ENCODE data around the gene CSNK1G3. TPM values are rescaled to one million over a fixed set of nuclear protein-coding genes. Genes with fewer than 3 reads are reported as not detected.

Gene CSNK1G3
- total RNA-seq, 1 experiment from 2014 or later: 42.1 TPM

GRCh38 chr5:123528878-123529277 is 16.9 kb downstream of the CSNK1G3 start:
- Histone ChIP-seq H3K36me3 (replicated peaks; ENCODE audit: control insufficient read depth, insufficient read depth, low read length) (no peaks in the 10 kb centered on the region), H3K27me3 (ENCODE audit: control insufficient read depth, insufficient read depth, low read length) (no peaks in the 10 kb centered on the region), H3K4me3 (ENCODE audit: insufficient read depth, low read depth, low read length) (no peak overlapping the region)
- no peak for DNase-seq

DNA sequence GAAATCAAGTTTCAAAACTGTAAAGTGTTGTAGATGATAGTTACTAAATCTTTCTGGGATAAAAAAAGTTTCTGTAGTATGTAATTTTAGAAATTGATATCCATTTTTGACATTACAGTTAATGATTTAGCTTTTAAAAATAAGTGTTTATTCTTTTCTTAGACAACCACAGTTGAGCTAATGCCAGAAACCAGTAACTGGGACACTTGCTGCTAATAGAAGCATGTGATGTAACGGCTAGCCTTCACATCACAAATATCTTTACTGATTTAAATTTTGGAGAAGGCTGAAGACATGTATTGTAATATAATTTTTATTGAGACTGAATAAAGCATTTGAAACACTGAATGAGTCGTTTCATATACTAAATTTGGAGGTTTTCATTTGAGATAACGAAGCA is 18.8 kb downstream of the CSNK1G3 start:
- H3K4me3 ChIP-seq (ENCODE audit: insufficient read depth, low read depth, low read length): no peak overlapping the region
- DNase-seq: no peak
- H3K36me3 ChIP-seq (replicated peaks; ENCODE audit: control insufficient read depth, insufficient read depth, low read length): no peaks in the 10 kb centered on the region

DNA sequence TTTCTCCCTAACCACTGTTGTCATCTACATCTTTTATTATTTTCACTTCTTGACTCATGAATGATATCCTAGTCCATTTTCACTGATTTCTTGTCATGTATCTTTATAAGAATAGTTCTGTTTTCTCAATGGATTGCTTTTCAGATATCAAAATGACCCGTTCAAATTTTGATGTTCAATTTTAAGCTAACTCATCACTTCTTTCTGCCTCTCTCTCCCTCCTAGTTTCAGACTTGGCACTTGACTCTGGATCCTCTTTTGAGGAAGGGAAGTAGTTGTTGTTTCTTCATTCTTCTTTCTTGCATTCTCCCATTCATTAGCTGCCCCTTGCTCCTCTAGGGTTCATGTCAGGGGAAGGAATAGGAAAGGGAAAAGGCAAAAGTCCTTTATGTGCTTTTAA is 23.7 kb downstream of the CSNK1G3 start:
- no peak overlapping the region for H3K4me3 ChIP-seq (ENCODE audit: insufficient read depth, low read depth, low read length)
- no peaks in the 10 kb centered on the region for H3K36me3 ChIP-seq (replicated peaks; ENCODE audit: control insufficient read depth, insufficient read depth, low read length)
- H3K27me3 ChIP-seq (ENCODE audit: control insufficient read depth, insufficient read depth, low read length): no peaks in the 10 kb centered on the region

More for the DNA sequence above, 18.8 kb downstream of the CSNK1G3 start:
- H3K27me3 ChIP-seq (ENCODE audit: control insufficient read depth, insufficient read depth, low read length): no peaks in the 10 kb centered on the region

DNA sequence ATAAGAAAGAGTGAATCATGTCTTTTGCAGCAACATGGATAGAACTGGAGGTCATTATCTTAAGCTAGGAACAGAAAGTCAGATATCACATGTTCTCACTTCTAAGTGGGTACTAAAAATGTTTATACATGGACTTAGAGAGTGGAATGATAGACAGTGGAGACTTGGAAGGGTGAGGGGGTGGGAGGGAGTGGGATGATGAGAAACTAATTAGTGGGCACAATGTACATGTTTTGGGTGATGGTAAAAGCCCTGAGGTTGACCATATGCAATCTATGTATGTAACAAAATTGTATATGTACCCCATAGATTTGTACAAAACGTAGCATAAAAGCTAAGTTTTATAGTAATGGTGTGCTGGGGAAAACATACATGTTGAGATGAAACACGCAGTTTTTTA is 25.3 kb downstream of the CSNK1G3 start:
- no peak for DNase-seq
- H3K4me3 ChIP-seq (ENCODE audit: insufficient read depth, low read depth, low read length): no peak overlapping the region
- H3K36me3 ChIP-seq (replicated peaks; ENCODE audit: control insufficient read depth, insufficient read depth, low read length): no peaks in the 10 kb centered on the region

More for the DNA sequence above, 23.7 kb downstream of the CSNK1G3 start:
- no peak for DNase-seq

GRCh38 chr5:123537845-123538244 is 25.9 kb downstream of the CSNK1G3 start:
- Histone ChIP-seq H3K27me3 (ENCODE audit: control insufficient read depth, insufficient read depth, low read length) (no peaks in the 10 kb centered on the region), H3K36me3 (replicated peaks; ENCODE audit: control insufficient read depth, insufficient read depth, low read length) (no peaks in the 10 kb centered on the region), H3K4me3 (ENCODE audit: insufficient read depth, low read depth, low read length) (no peak overlapping the region)
- DNase-seq: no peak

More for the DNA sequence above, 25.3 kb downstream of the CSNK1G3 start:
- H3K27me3 ChIP-seq (ENCODE audit: control insufficient read depth, insufficient read depth, low read length): no peaks in the 10 kb centered on the region

DNA sequence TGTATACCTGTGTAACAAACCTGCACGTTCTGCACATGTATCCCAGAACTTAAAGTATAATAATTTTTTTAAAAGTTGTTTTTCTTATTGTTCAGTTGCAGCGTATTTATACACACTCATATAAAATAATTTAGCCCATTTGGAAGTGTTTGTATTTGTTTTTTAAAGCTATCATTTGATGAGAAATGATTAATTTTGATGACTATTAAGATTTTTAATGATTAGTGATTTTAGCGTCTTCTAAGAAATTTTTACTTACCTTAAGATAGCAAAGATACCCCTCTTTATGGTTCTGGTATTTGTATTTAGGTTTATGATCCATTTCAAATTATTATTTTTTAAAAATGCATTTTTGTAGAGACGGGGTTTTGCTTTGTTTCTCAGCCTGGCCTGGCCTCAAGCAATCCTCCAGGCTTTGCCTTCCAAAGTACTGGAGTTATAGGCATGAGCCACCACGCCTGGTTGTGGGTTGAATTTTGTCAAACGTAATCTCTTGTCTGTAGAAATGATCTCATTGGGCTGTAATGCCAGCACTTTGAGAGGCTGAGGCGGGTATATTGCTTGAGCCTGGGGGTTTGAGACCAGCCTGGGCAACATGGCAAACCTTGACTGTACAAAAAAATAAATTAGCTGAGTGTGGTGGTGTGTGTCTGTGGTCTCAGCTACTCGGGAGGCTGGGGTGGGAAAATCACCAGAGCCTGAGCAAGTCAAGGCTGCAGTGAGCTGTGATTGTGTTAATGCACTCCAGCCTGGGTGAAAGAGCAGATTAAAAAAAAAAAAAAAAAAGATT is 26.9 kb downstream of the CSNK1G3 start:
- H3K27me3 ChIP-seq (ENCODE audit: control insufficient read depth, insufficient read depth, low read length): no peaks in the 10 kb centered on the region
- H3K4me3 ChIP-seq (ENCODE audit: insufficient read depth, low read depth, low read length): no peak overlapping the region
- DNase-seq: no peak
- no peaks in the 10 kb centered on the region for H3K36me3 ChIP-seq (replicated peaks; ENCODE audit: control insufficient read depth, insufficient read depth, low read length)

DNA sequence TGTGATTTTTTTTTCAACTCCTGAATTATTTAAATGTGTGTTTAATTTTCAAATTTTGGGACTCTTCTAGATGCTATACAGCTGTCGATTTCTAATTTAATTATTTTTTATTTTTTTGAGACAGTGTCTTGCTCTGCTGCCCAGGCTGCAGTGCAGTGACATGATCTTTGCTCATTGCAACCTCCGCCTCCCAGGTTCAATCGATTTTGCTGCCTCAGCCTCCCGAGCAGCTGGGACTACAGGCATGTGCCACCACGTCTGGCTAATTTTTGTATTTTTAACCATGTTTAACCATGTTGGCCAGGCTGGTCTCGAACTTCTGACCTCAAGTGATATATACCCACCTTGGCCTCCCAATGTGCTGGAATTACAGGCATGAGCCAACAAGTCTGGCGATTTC is 28.6 kb downstream of the CSNK1G3 start:
- H3K27me3 ChIP-seq (ENCODE audit: control insufficient read depth, insufficient read depth, low read length): no peaks in the 10 kb centered on the region
- H3K4me3 ChIP-seq (ENCODE audit: insufficient read depth, low read depth, low read length): no peak overlapping the region
- no peak for DNase-seq
- no peaks in the 10 kb centered on the region for H3K36me3 ChIP-seq (replicated peaks; ENCODE audit: control insufficient read depth, insufficient read depth, low read length)

DNA sequence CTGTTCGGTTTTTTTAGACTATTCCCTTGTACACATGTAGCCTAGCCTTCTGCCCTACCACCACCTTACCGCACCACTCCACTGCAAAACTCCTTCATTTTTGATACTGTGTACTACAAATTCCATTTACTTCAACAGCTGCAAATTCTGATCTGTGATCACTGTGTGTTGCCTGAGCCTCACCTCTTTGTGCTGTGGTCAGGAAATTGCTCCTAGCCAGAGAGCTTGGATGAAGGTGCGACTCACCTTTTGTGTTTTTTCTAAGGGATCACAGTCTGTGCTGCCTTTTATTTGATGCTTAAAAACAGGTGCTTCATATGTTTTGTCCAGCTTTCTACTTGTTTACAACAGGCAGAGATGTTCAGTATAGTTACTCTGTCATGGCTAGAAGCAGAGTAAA is 31.5 kb downstream of the CSNK1G3 start:
- Histone ChIP-seq H3K4me3 (ENCODE audit: insufficient read depth, low read depth, low read length) (no peak overlapping the region), H3K36me3 (replicated peaks; ENCODE audit: control insufficient read depth, insufficient read depth, low read length) (no peaks in the 10 kb centered on the region), H3K27me3 (ENCODE audit: control insufficient read depth, insufficient read depth, low read length) (no peaks in the 10 kb centered on the region)
- no peak for DNase-seq

DNA sequence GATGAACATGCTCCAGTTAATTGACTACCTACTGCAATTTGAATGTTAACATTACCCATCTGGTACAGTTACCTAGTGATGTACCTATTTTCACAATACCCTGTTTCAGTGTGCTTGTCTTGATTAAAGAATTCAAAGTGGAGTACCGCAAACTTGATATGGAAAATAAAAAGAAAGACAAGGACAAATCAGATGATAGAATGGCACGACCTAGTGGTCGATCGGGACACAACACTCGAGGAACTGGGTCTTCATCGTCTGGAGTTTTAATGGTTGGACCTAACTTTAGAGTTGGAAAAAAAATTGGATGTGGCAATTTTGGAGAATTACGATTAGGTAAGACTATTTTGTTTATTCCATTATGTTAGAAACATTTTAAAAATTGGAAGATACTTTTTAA is 33.5 kb downstream of the CSNK1G3 start:
- no peak overlapping the region for H3K4me3 ChIP-seq (ENCODE audit: insufficient read depth, low read depth, low read length)
- no peaks in the 10 kb centered on the region for H3K27me3 ChIP-seq (ENCODE audit: control insufficient read depth, insufficient read depth, low read length)
- H3K36me3 ChIP-seq (replicated peaks; ENCODE audit: control insufficient read depth, insufficient read depth, low read length): no peaks in the 10 kb centered on the region
- no peak for DNase-seq

DNA sequence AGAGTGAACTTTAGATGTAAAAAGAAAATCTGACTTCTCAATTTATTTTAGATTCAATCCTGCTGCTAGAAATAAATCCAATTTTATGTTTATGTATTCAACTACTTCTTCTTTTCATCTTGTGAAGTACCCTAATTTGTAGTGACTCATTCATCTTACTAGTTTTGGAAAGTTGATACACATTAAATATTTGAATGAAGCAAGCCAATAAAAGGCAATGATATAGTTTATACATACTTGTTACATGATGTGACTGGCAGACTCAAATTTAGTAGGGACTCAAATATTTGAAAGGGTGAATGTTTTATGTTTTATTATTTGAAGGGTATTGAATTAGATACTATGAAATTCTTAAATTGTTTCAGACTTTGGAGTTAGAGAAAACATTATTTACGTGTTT is 34.7 kb downstream of the CSNK1G3 start:
- no peak overlapping the region for H3K4me3 ChIP-seq (ENCODE audit: insufficient read depth, low read depth, low read length)
- no peaks in the 10 kb centered on the region for H3K36me3 ChIP-seq (replicated peaks; ENCODE audit: control insufficient read depth, insufficient read depth, low read length)
- no peaks in the 10 kb centered on the region for H3K27me3 ChIP-seq (ENCODE audit: control insufficient read depth, insufficient read depth, low read length)
- no peak for DNase-seq

GRCh38 chr5:123549256-123549904 is 37.4 kb downstream of the CSNK1G3 start:
- DNase-seq: no peak
- H3K36me3 ChIP-seq (replicated peaks; ENCODE audit: control insufficient read depth, insufficient read depth, low read length): no peaks in the 10 kb centered on the region
- no peak overlapping the region for H3K4me3 ChIP-seq (ENCODE audit: insufficient read depth, low read depth, low read length)
- no peaks in the 10 kb centered on the region for H3K27me3 ChIP-seq (ENCODE audit: control insufficient read depth, insufficient read depth, low read length)

DNA sequence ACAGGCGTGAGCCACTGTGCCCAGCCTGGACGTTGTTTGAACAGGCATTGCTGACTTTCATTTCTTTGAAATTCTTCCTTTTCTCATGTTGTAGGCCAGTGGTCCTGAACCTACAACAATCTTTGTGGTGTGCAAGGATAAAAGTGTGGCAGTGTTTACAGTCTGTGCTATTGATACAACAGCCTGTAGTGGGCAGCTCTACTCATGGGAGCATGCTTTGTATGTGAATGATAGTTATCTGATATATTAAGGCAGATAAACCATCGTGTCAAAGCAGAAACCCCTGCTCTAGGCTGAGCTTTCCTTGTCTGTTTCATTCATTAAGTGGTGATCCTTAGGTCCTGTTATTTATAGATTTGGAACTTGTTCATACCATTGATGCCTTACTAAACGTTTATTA is 42.6 kb downstream of the CSNK1G3 start:
- Histone ChIP-seq H3K36me3 (replicated peaks; ENCODE audit: control insufficient read depth, insufficient read depth, low read length) (no peaks in the 10 kb centered on the region), H3K27me3 (ENCODE audit: control insufficient read depth, insufficient read depth, low read length) (no peaks in the 10 kb centered on the region), H3K4me3 (ENCODE audit: insufficient read depth, low read depth, low read length) (no peak overlapping the region)

DNA sequence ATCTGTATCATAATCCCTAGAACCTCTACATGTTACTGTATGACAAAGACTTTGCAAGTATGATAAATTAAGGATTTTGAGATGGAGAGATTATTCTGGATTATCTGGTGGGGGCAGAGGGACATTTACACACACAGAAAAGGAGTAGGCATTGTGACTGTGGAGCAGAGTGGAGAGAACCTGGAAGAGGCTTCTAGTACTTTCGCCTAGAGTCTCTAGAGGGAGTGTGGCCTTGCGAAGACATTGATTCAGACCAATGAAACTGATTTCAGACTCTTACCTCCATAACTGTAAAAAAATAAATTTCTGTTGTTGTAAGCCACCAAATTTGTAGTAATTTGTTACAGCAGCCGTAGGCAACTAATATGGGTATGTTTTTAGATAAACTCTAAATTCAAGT is 45.9 kb downstream of the CSNK1G3 start:
- DNase-seq: no peak

More for the DNA sequence above, 42.6 kb downstream of the CSNK1G3 start:
- DNase-seq: no peak

GRCh38 chr5:123558762-123559433 is 46.9 kb downstream of the CSNK1G3 start:
- DNase-seq: no peak
- Histone ChIP-seq H3K4me3 (ENCODE audit: insufficient read depth, low read depth, low read length) (no peak overlapping the region), H3K36me3 (replicated peaks; ENCODE audit: control insufficient read depth, insufficient read depth, low read length) (no peaks in the 10 kb centered on the region), H3K27me3 (ENCODE audit: control insufficient read depth, insufficient read depth, low read length) (no peaks in the 10 kb centered on the region)

More for the DNA sequence above, 45.9 kb downstream of the CSNK1G3 start:
- no peaks in the 10 kb centered on the region for H3K27me3 ChIP-seq (ENCODE audit: control insufficient read depth, insufficient read depth, low read length)
- H3K36me3 ChIP-seq (replicated peaks; ENCODE audit: control insufficient read depth, insufficient read depth, low read length): no peaks in the 10 kb centered on the region
- H3K4me3 ChIP-seq (ENCODE audit: insufficient read depth, low read depth, low read length): no peak overlapping the region

GRCh38 chr5:123559434-123559775 is 47.4 kb downstream of the CSNK1G3 start:
- Histone ChIP-seq H3K4me3 (ENCODE audit: insufficient read depth, low read depth, low read length) (no peak overlapping the region), H3K36me3 (replicated peaks; ENCODE audit: control insufficient read depth, insufficient read depth, low read length) (no peaks in the 10 kb centered on the region)

More at GRCh38 chr5:123559434-123559775, 47.4 kb downstream of the CSNK1G3 start:
- no peaks in the 10 kb centered on the region for H3K27me3 ChIP-seq (ENCODE audit: control insufficient read depth, insufficient read depth, low read length)
- no peak for DNase-seq

Data from H7 (cell line).